Thoracic aorta (tissue), 2 donors: Measurements from ENCODE around the gene PAFAH1B2. TPM values are rescaled to one million over a fixed set of nuclear protein-coding genes. Genes with fewer than 3 reads are reported as not detected.

Experiments used
- ATAC-seq: fragments of 150-250 bp; one replicate; pipeline ENCODE4 v1.8.0; 2017; ENCODE audit warnings: low read depth; ENCODE audit not compliant: insufficient number of reproducible peaks, low FRiP score
- DNase-seq: peaks from one replicate; pipeline ENCODE4 v3.0.0-alpha.2; 2020; ENCODE audit warnings: low spot score
- H3K27ac ChIP-seq, 2 donors: fragments of 200-600 bp; sonication (generic); 1 replicate in 1 of 2; 2 replicates in 1 of 2; pipeline ENCODE4 v1.5.1; 2016; ENCODE audit warnings: mild to moderate bottlenecking in 2 of 2, moderate library complexity in 2 of 2
- H3K27me3 ChIP-seq: fragments of 200-600 bp; sonication (generic); replicated peaks from 2 replicates; pipeline ENCODE4 v1.6.0; 2016; ENCODE audit warnings: mild to moderate bottlenecking; ENCODE audit not compliant: insufficient read depth
- H3K36me3 ChIP-seq: fragments of 200-600 bp; sonication (generic); one replicate; pipeline ENCODE4 v1.5.1; 2016
- H3K4me1 ChIP-seq, 2 donors: fragments of 200-600 bp; sonication (generic); 1 replicate in 1 of 2; 2 replicates in 1 of 2; pipeline versions ENCODE4 v1.5.1 to v1.6.0; 2016; ENCODE audit warnings: low read depth in 2 of 2, mild to moderate bottlenecking in 1 of 2; ENCODE audit not compliant: control insufficient read depth in 1 of 2
- H3K4me3 ChIP-seq: fragments of 200-600 bp; sonication (generic); 2 replicates; pipeline ENCODE4 v1.5.1; 2016; ENCODE audit warnings: mild to moderate bottlenecking
- H3K9me3 ChIP-seq: fragments of 200-600 bp; sonication (generic); 2 replicates; pipeline ENCODE4 v1.5.1; 2016
- CTCF ChIP-seq: fragments of 200-600 bp; sonication (generic); IDR thresholded peaks from one replicate; pipeline ENCODE4 v1.5.1; 2019; ENCODE audit warnings: antibody characterized with exemption
- total RNA-seq, 2 donors: library from RNA; depleted of rRNA; stranded (reverse); fragments of >200 nt; gene quantifications; one replicate each; pipeline versions ENCODE4 v1.1.0 to v1.2.3, GENCODE V29; 2016

Gene PAFAH1B2
- total RNA-seq, 2 donors from 2014 or later: 66.3 to 75.8 TPM

GRCh38 chr11:117191680-117192400 is 47.8 kb downstream of the PAFAH1B2 start:
- DNase-seq (no peak), ATAC-seq (no peak)
- no peak for TF ChIP-seq CTCF
- H3K4me3 ChIP-seq: no peak overlapping the region
- no peaks in the 10 kb centered on the region for H3K27me3 ChIP-seq
- H3K27ac ChIP-seq: no peak overlapping the region
- H3K9me3 ChIP-seq: no peaks in the 10 kb centered on the region
- H3K4me1 ChIP-seq: no peaks in the 10 kb centered on the region
- H3K36me3 ChIP-seq: peaks cover 56% of the 10 kb centered on the region

GRCh38 chr11:117192401-117192875 is 48.4 kb downstream of the PAFAH1B2 start:
- no peak overlapping the region for H3K27ac ChIP-seq
- peaks cover 54% of the 10 kb centered on the region for H3K36me3 ChIP-seq
- H3K4me1 ChIP-seq: peaks cover 0 to 3% of the 10 kb centered on the region in 2 donors
- H3K4me3 ChIP-seq: no peak overlapping the region
- DNase-seq (no peak), ATAC-seq (no peak)
- H3K27me3 ChIP-seq: no peaks in the 10 kb centered on the region
- TF ChIP-seq CTCF: no peak
- H3K9me3 ChIP-seq: no peaks in the 10 kb centered on the region

GRCh38 chr11:117193130-117194020 is 49.3 kb downstream of the PAFAH1B2 start:
- H3K36me3 ChIP-seq: peaks cover 44% of the 10 kb centered on the region
- TF ChIP-seq CTCF: no peak
- H3K4me3 ChIP-seq: no peak overlapping the region
- ATAC-seq: no peak
- DNase-seq: no peak
- no peaks in the 10 kb centered on the region for H3K9me3 ChIP-seq
- no peak overlapping the region for H3K27ac ChIP-seq
- H3K27me3 ChIP-seq: no peaks in the 10 kb centered on the region
- H3K4me1 ChIP-seq: peaks cover 0 to 13% of the 10 kb centered on the region in 2 donors

- H3K27me3 ChIP-seq: no peaks in the 10 kb centered on the region
- H3K4me1 ChIP-seq: peaks cover 0 to 15% of the 10 kb centered on the region in 2 donors
- H3K36me3 ChIP-seq: peaks cover 36% of the 10 kb centered on the region
- no peaks in the 10 kb centered on the region for H3K9me3 ChIP-seq
- ATAC-seq (no peak), DNase-seq (no peak)
- H3K4me3 ChIP-seq: no peak overlapping the region
- no peak for TF ChIP-seq CTCF
- no peak overlapping the region for H3K27ac ChIP-seq
Measured at GRCh38 chr11:117194267-117194666, 50.2 kb downstream of the PAFAH1B2 start.

DNA sequence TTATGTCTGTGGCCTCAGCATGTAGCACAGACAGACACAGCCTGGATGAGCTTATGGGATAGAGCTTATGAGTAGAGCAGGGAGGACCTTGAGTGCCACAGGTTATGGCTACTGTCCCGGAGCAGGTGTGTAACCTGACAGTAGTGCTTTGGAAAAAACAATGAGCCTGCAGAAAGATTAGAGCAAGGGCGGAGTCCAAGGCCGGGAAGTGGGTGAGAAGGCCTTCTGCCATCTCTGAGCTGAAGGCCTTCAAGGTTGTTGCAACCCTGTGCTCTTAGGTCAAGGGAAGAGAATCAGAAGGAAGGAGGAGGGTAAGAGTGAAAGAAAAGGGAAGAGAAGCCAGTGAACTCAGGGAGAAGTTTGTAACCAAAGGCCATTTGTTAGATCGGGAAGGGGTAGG is 51.2 kb downstream of the PAFAH1B2 start:
- H3K36me3 ChIP-seq: peaks cover 29% of the 10 kb centered on the region
- H3K27ac ChIP-seq: no peak overlapping the region
- TF ChIP-seq CTCF: no peak

More for the DNA sequence above, 51.2 kb downstream of the PAFAH1B2 start:
- Histone ChIP-seq H3K4me3 (no peak overlapping the region), H3K27me3 (no peaks in the 10 kb centered on the region), H3K4me1 (peaks cover 0 to 15% of the 10 kb centered on the region in 2 donors), H3K9me3 (no peaks in the 10 kb centered on the region)
- ATAC-seq (no peak), DNase-seq (no peak)
